Right lobe of liver (tissue), 4 donors: ENCODE measurements around the gene GRIN2A.

Source experiments
- CTCF ChIP-seq, 4 donors: fragments of 200-600 bp in 3 of 4; fragments of 450-650 bp in 1 of 4; IDR thresholded peaks; one replicate each; pipeline versions ENCODE4 v1.5.1 to v1.8.0; 2016 to 2022; ENCODE audit warnings: antibody characterized with exemption in 4 of 4, mild to moderate bottlenecking in 2 of 4
- POLR2A ChIP-seq: fragments of 450-650 bp; IDR thresholded peaks from one replicate; pipeline ENCODE4 v1.6.1; 2017; ENCODE audit warnings: antibody characterized with exemption, mild to moderate bottlenecking
- donor health status: DM: no; HTN: no; CAD: no.
- donor health status: DM: no; HTN: no; CAD: no.
- donor health status: DM: no; HTN: yes; CAD: no.

- TF ChIP-seq POLR2A (no peak), CTCF (IDR thresholded peaks at IDR 0.05) (no peak)
These were observed 161.4 kb downstream of the GRIN2A start for GRCh38 chr16:10020866-10021265.
